Stimulated activated naive CD4-positive, alpha-beta T cell (primary cell): ENCODE results near the gene NTM.

ENCODE experiments used
- DNase-seq, 6 experiments: peaks; one replicate each; lab custom pipeline; 2025; lab: John Stamatoyannopoulos, UW

The NTM gene

GRCh38 chr11:131734871-131735270 lies 364.5 kb downstream of the NTM start:
- no peak for DNase-seq

GRCh38 chr11:131737357-131737756 lies 366.9 kb downstream of the NTM start:
- DNase-seq = no peak

- DNase-seq = no peak
These were observed 368.9 kb downstream of the NTM start for GRCh38 chr11:131739243-131739882.

GRCh38 chr11:131744847-131745246 lies 374.4 kb downstream of the NTM start:
- no peak for DNase-seq

GRCh38 chr11:131745405-131745804 lies 375.0 kb downstream of the NTM start:
- no peak for DNase-seq

GRCh38 chr11:131746201-131746600 lies 375.8 kb downstream of the NTM start:
- no peak for DNase-seq

- no peak for DNase-seq
These were observed 378.0 kb downstream of the NTM start for GRCh38 chr11:131748151-131749050.

- no peak for DNase-seq
These were observed 378.7 kb downstream of the NTM start for GRCh38 chr11:131749101-131749500.

- DNase-seq = no peak
These were observed 379.7 kb downstream of the NTM start for GRCh38 chr11:131750152-131750551.

- no peak for DNase-seq
These were observed 380.3 kb downstream of the NTM start for GRCh38 chr11:131750692-131751091.

GRCh38 chr11:131754671-131755070 lies 384.3 kb downstream of the NTM start:
- DNase-seq = no peak

- no peak for DNase-seq
These were observed 386.2 kb downstream of the NTM start for GRCh38 chr11:131756479-131757110.

GRCh38 chr11:131758726-131759125 lies 388.3 kb downstream of the NTM start:
- no peak for DNase-seq

GRCh38 chr11:131759140-131759539 lies 388.7 kb downstream of the NTM start:
- no peak for DNase-seq

GRCh38 chr11:131760091-131761061 lies 390.0 kb downstream of the NTM start:
- DNase-seq = no peak

- no peak for DNase-seq
These were observed 392.1 kb downstream of the NTM start for GRCh38 chr11:131762346-131763110.

GRCh38 chr11:131763193-131763890 lies 392.9 kb downstream of the NTM start:
- DNase-seq = no peak

GRCh38 chr11:131764126-131764525 lies 393.7 kb downstream of the NTM start:
- DNase-seq = no peak

GRCh38 chr11:131764649-131765048 lies 394.2 kb downstream of the NTM start:
- DNase-seq = no peak

GRCh38 chr11:131766637-131767036 lies 396.2 kb downstream of the NTM start:
- no peak for DNase-seq
